HPDE6-E6E7 (cell line): Measurements from ENCODE around the gene NUTM2G.
"Not testable (repeated sequence)": the region's sequence is repeated elsewhere in the genome, so short reads cannot be mapped to it uniquely, and the experiment has no call there.

ENCODE experiments used
- DNase-seq: peaks from one replicate; pipeline ENCODE4 v3.0.0; 2011; ENCODE audit warnings: missing footprints; ENCODE audit errors: extremely low spot score

The NUTM2G gene

GRCh38 chr9:96928543-96928942 is at the start of gene NUTM2G:
Gene NUTM2G (plus strand): TSS chr9:96928843. CDS start chr9:96929025, 182 bp downstream.
- not testable (repeated sequence) for DNase-seq

- no peak for DNase-seq
Measured at GRCh38 chr9:96883922-96884321, 44.7 kb upstream of the NUTM2G start.

- peak; percentile 96 for DNase-seq
Measured at GRCh38 chr9:96884443-96884842, 44.2 kb upstream of the NUTM2G start.

- no peak for DNase-seq
Measured at GRCh38 chr9:96885424-96885823, 43.2 kb upstream of the NUTM2G start.

GRCh38 chr9:96888591-96888990 is 40.1 kb upstream of the NUTM2G start:
- DNase-seq = no peak

- no peak for DNase-seq
Measured at GRCh38 chr9:96892131-96892530, 36.5 kb upstream of the NUTM2G start.

- not testable (repeated sequence) for DNase-seq
Measured at GRCh38 chr9:96900010-96900409, 28.6 kb upstream of the NUTM2G start.

- not testable (repeated sequence) for DNase-seq
Measured at GRCh38 chr9:96904947-96905722, 23.5 kb upstream of the NUTM2G start.

- not testable (repeated sequence) for DNase-seq
Measured at GRCh38 chr9:96908479-96908878, 20.2 kb upstream of the NUTM2G start.

- DNase-seq = not testable (repeated sequence)
Measured at GRCh38 chr9:96915539-96915938, 13.1 kb upstream of the NUTM2G start.

- DNase-seq = not testable (repeated sequence)
Measured at GRCh38 chr9:96916531-96916930, 12.1 kb upstream of the NUTM2G start.

GRCh38 chr9:96918550-96918949 is 10.1 kb upstream of the NUTM2G start:
- DNase-seq = not testable (repeated sequence)

- DNase-seq = not testable (repeated sequence)
Measured at GRCh38 chr9:96920803-96921202, 7.8 kb upstream of the NUTM2G start.

- not testable (repeated sequence) for DNase-seq
Measured at GRCh38 chr9:96925587-96925986, 3.1 kb upstream of the NUTM2G start.

- DNase-seq = not testable (repeated sequence)
Measured at GRCh38 chr9:96931665-96932064, 3.0 kb downstream of the NUTM2G start.

- DNase-seq = not testable (repeated sequence)
Measured at GRCh38 chr9:96934097-96934496, 5.5 kb downstream of the NUTM2G start.

GRCh38 chr9:96934706-96935105 is 6.1 kb downstream of the NUTM2G start:
- DNase-seq = not testable (repeated sequence)

- DNase-seq = not testable (repeated sequence)
Measured at GRCh38 chr9:96935401-96935800, 6.8 kb downstream of the NUTM2G start.

GRCh38 chr9:96937442-96937841 is 8.8 kb downstream of the NUTM2G start:
- not testable (repeated sequence) for DNase-seq

- not testable (repeated sequence) for DNase-seq
Measured at GRCh38 chr9:96938957-96939665, 10.5 kb downstream of the NUTM2G start.

- DNase-seq = not testable (repeated sequence)
Measured at GRCh38 chr9:96940982-96941381, 12.3 kb downstream of the NUTM2G start.

- not testable (repeated sequence) for DNase-seq
Measured at GRCh38 chr9:96941628-96942027, 13.0 kb downstream of the NUTM2G start.

- not testable (repeated sequence) for DNase-seq
Measured at GRCh38 chr9:96942181-96942580, 13.5 kb downstream of the NUTM2G start.
